Measurements from ENCODE around the gene TERC. TPM values are rescaled to one million over a fixed set of nuclear protein-coding genes. Genes with fewer than 3 reads are reported as not detected.

Gene TERC
- total and polyA plus RNA-seq, 10 of the 15 experiments (the other 5 are each of a cell fraction or from before 2014, with no cell fraction given): 0.43 to 125 (median 6.2) TPM; not detected in 4

DNA sequence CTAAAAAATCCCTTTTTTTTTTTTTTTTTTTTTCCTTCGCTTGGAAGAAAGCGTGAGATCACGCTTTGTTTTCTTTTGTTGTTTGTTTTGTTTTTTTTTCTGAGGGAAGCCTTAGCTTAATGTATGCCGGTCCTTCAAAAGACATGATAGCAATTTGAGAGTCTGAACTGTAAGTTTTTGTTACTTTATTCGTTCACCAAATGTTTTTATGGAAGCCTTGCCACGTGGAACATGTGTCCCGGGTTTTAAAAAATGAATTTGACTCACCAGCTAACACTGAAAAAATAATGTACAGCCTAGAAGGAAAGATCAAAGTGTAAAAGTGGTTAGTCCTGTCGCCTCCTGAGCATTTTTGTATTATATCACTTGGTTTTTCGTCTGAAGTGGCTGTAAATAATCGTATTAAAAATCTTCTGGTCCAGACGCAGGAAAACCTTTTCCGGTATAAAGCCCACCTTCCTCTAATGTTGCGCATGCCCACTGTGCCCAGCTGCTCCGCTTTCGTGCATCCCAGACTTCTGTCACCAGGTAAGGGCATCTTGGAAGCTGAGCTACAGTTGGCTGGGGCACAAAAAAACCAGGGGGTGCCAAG, 7.5 kb upstream of the TERC start (continued):
- TF ChIP-seq, protein P1, sequence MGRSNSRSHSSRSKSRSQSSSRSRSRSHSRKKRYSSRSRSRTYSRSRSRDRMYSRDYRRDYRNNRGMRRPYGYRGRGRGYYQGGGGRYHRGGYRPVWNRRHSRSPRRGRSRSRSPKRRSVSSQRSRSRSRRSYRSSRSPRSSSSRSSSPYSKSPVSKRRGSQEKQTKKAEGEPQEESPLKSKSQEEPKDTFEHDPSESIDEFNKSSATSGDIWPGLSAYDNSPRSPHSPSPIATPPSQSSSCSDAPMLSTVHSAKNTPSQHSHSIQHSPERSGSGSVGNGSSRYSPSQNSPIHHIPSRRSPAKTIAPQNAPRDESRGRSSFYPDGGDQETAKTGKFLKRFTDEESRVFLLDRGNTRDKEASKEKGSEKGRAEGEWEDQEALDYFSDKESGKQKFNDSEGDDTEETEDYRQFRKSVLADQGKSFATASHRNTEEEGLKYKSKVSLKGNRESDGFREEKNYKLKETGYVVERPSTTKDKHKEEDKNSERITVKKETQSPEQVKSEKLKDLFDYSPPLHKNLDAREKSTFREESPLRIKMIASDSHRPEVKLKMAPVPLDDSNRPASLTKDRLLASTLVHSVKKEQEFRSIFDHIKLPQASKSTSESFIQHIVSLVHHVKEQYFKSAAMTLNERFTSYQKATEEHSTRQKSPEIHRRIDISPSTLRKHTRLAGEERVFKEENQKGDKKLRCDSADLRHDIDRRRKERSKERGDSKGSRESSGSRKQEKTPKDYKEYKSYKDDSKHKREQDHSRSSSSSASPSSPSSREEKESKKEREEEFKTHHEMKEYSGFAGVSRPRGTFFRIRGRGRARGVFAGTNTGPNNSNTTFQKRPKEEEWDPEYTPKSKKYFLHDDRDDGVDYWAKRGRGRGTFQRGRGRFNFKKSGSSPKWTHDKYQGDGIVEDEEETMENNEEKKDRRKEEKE (IDR thresholded peaks at IDR 0.05): no peak
- TF ChIP-seq RFX5 (IDR thresholded peaks at IDR 0.05; ENCODE audit: low read depth, low read length): no peak
- TF ChIP-seq, protein P2, sequence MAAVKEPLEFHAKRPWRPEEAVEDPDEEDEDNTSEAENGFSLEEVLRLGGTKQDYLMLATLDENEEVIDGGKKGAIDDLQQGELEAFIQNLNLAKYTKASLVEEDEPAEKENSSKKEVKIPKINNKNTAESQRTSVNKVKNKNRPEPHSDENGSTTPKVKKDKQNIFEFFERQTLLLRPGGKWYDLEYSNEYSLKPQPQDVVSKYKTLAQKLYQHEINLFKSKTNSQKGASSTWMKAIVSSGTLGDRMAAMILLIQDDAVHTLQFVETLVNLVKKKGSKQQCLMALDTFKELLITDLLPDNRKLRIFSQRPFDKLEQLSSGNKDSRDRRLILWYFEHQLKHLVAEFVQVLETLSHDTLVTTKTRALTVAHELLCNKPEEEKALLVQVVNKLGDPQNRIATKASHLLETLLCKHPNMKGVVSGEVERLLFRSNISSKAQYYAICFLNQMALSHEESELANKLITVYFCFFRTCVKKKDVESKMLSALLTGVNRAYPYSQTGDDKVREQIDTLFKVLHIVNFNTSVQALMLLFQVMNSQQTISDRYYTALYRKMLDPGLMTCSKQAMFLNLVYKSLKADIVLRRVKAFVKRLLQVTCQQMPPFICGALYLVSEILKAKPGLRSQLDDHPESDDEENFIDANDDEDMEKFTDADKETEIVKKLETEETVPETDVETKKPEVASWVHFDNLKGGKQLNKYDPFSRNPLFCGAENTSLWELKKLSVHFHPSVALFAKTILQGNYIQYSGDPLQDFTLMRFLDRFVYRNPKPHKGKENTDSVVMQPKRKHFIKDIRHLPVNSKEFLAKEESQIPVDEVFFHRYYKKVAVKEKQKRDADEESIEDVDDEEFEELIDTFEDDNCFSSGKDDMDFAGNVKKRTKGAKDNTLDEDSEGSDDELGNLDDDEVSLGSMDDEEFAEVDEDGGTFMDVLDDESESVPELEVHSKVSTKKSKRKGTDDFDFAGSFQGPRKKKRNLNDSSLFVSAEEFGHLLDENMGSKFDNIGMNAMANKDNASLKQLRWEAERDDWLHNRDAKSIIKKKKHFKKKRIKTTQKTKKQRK (IDR thresholded peaks at IDR 0.05; ENCODE audit: low read depth, low read length): no peak
- no peak; the same call in 1 of the 2 replicates for TF ChIP-seq ASH2L (IDR thresholded peaks at IDR 0.05; ENCODE audit: borderline replicate concordance, low read depth)
- TF ChIP-seq, protein P3, sequence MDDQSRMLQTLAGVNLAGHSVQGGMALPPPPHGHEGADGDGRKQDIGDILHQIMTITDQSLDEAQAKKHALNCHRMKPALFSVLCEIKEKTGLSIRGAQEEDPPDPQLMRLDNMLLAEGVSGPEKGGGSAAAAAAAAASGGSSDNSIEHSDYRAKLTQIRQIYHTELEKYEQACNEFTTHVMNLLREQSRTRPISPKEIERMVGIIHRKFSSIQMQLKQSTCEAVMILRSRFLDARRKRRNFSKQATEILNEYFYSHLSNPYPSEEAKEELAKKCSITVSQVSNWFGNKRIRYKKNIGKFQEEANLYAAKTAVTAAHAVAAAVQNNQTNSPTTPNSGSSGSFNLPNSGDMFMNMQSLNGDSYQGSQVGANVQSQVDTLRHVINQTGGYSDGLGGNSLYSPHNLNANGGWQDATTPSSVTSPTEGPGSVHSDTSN (IDR thresholded peaks at IDR 0.05; ENCODE audit: insufficient replicate concordance, low read depth, low read length): no peak
- no peak for TF ChIP-seq SIX5 (IDR thresholded peaks at IDR 0.05; ENCODE audit: low read depth, low read length, severe bottlenecking)
- TF ChIP-seq NRF1 (conservative IDR thresholded peaks at IDR 0.05; ENCODE audit: low read depth, low read length): peak; percentile 69
- no peak for TF ChIP-seq ZNF24 (IDR thresholded peaks at IDR 0.05)
- TF ChIP-seq, protein P4, sequence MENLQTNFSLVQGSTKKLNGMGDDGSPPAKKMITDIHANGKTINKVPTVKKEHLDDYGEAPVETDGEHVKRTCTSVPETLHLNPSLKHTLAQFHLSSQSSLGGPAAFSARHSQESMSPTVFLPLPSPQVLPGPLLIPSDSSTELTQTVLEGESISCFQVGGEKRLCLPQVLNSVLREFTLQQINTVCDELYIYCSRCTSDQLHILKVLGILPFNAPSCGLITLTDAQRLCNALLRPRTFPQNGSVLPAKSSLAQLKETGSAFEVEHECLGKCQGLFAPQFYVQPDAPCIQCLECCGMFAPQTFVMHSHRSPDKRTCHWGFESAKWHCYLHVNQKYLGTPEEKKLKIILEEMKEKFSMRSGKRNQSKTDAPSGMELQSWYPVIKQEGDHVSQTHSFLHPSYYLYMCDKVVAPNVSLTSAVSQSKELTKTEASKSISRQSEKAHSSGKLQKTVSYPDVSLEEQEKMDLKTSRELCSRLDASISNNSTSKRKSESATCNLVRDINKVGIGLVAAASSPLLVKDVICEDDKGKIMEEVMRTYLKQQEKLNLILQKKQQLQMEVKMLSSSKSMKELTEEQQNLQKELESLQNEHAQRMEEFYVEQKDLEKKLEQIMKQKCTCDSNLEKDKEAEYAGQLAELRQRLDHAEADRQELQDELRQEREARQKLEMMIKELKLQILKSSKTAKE (IDR thresholded peaks at IDR 0.05; ENCODE audit: low read depth, poor library complexity, severe bottlenecking): no peak
- TF ChIP-seq, protein P5, sequence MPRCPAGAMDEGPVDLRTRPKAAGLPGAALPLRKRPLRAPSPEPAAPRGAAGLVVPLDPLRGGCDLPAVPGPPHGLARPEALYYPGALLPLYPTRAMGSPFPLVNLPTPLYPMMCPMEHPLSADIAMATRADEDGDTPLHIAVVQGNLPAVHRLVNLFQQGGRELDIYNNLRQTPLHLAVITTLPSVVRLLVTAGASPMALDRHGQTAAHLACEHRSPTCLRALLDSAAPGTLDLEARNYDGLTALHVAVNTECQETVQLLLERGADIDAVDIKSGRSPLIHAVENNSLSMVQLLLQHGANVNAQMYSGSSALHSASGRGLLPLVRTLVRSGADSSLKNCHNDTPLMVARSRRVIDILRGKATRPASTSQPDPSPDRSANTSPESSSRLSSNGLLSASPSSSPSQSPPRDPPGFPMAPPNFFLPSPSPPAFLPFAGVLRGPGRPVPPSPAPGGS (IDR thresholded peaks at IDR 0.05; ENCODE audit: borderline replicate concordance, insufficient read depth, low read depth, low read length, poor library complexity, severe bottlenecking): no peak
- TF ChIP-seq WRNIP1 (IDR thresholded peaks at IDR 0.05; ENCODE audit: borderline replicate concordance, low read depth, low read length): no peak
- TF ChIP-seq IRF4 (IDR thresholded peaks at IDR 0.05; ENCODE audit: low read depth, low read length): no peak
- no peak for TF ChIP-seq STAT3 (IDR thresholded peaks at IDR 0.05; ENCODE audit: low read depth, low read length)
- TF ChIP-seq ZNF207 (IDR thresholded peaks at IDR 0.05; ENCODE audit: borderline replicate concordance): no peak
- no peak for TF ChIP-seq TAF1 (IDR thresholded peaks at IDR 0.05; ENCODE audit: borderline replicate concordance, low read depth, low read length)
- no peak for TF ChIP-seq HDAC6 (IDR thresholded peaks at IDR 0.05; ENCODE audit: unreplicated experiment)
- no peak for TF ChIP-seq EZH2 (IDR thresholded peaks at IDR 0.05; ENCODE audit: borderline replicate concordance, control insufficient read depth, low read depth, low read length)
- no peak for TF ChIP-seq RAD21 (IDR thresholded peaks at IDR 0.05; ENCODE audit: insufficient read depth, low read depth, low read length)
- no peak for TF ChIP-seq DPF2 (IDR thresholded peaks at IDR 0.05)

All from GM12878 (cell line).